Measurements from ENCODE around the gene ESRRB.

The ESRRB gene

GRCh38 chr14:76514213-76514998 lies 138.5 kb downstream of the ESRRB start:
- ATAC-seq, result peak; percentile 36; the same call in 1 of the 3 replicates
- TF ChIP-seq CREB5 (CRISPR knock-in tag; IDR thresholded peaks at IDR 0.05; ENCODE audit: low read depth), result no peak

DNA sequence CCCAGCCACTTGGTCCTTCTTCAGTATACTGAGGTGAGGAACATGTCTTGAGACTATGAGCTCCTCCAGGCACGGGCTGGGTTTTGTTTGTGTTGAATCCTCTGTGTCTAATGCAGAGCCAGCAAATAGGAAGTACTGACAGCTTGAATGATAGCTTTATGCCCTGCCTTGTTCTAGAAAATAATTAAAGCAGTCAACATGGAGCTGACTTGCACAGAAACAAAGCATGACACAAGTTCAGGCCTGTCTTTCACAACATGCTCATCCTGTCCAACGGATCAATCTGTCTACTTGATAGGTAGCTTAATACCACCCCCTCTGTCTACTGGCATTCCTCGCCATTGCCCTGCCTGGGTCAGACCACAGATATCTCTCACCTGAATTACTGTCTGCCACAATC lies 140.9 kb downstream of the ESRRB start:
- no peak for ATAC-seq
- no peak for TF ChIP-seq ZNF70 (CRISPR knock-in tag; IDR thresholded peaks at IDR 0.05)
- no peak for TF ChIP-seq TCF4 (CRISPR knock-in tag; IDR thresholded peaks at IDR 0.05; ENCODE audit: borderline replicate concordance)
- TF ChIP-seq, protein P1, sequence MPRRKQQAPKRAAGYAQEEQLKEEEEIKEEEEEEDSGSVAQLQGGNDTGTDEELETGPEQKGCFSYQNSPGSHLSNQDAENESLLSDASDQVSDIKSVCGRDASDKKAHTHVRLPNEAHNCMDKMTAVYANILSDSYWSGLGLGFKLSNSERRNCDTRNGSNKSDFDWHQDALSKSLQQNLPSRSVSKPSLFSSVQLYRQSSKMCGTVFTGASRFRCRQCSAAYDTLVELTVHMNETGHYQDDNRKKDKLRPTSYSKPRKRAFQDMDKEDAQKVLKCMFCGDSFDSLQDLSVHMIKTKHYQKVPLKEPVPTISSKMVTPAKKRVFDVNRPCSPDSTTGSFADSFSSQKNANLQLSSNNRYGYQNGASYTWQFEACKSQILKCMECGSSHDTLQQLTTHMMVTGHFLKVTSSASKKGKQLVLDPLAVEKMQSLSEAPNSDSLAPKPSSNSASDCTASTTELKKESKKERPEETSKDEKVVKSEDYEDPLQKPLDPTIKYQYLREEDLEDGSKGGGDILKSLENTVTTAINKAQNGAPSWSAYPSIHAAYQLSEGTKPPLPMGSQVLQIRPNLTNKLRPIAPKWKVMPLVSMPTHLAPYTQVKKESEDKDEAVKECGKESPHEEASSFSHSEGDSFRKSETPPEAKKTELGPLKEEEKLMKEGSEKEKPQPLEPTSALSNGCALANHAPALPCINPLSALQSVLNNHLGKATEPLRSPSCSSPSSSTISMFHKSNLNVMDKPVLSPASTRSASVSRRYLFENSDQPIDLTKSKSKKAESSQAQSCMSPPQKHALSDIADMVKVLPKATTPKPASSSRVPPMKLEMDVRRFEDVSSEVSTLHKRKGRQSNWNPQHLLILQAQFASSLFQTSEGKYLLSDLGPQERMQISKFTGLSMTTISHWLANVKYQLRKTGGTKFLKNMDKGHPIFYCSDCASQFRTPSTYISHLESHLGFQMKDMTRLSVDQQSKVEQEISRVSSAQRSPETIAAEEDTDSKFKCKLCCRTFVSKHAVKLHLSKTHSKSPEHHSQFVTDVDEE (CRISPR knock-in tag; IDR thresholded peaks at IDR 0.05), result no peak
- no peak for TF ChIP-seq ISL1 (CRISPR knock-in tag; IDR thresholded peaks at IDR 0.05)
- no peak for TF ChIP-seq PPARA (CRISPR knock-in tag; IDR thresholded peaks at IDR 0.05; ENCODE audit: borderline replicate concordance)
- no peak for TF ChIP-seq PATZ1 (CRISPR knock-in tag; IDR thresholded peaks at IDR 0.05; ENCODE audit: borderline replicate concordance)
- no peak for TF ChIP-seq TOX (CRISPR knock-in tag; IDR thresholded peaks at IDR 0.05; ENCODE audit: borderline replicate concordance)
- TF ChIP-seq ARNTL (CRISPR knock-in tag; IDR thresholded peaks at IDR 0.05; ENCODE audit: borderline replicate concordance, low read depth), result no peak
- TF ChIP-seq OSR1 (CRISPR knock-in tag; IDR thresholded peaks at IDR 0.05), result no peak
- no peak for TF ChIP-seq CREB5 (CRISPR knock-in tag; IDR thresholded peaks at IDR 0.05; ENCODE audit: low read depth)
- no peak for TF ChIP-seq BACH2 (CRISPR knock-in tag; IDR thresholded peaks at IDR 0.05; ENCODE audit: borderline replicate concordance)
- TF ChIP-seq CSDC2 (CRISPR knock-in tag; IDR thresholded peaks at IDR 0.05), result no peak
- TF ChIP-seq RARB (CRISPR knock-in tag; IDR thresholded peaks at IDR 0.05), result no peak
- no peak for TF ChIP-seq ZC3H10 (CRISPR knock-in tag; IDR thresholded peaks at IDR 0.05)
- no peak for TF ChIP-seq ZNF8 (CRISPR knock-in tag; IDR thresholded peaks at IDR 0.05)
- TF ChIP-seq POU6F1 (CRISPR knock-in tag; IDR thresholded peaks at IDR 0.05; ENCODE audit: borderline replicate concordance, low read depth), result no peak
- no peak for TF ChIP-seq GLIS3 (CRISPR knock-in tag; IDR thresholded peaks at IDR 0.05)
- TF ChIP-seq ZFP3 (CRISPR knock-in tag; IDR thresholded peaks at IDR 0.05), result no peak

- TF ChIP-seq ZNF8 (CRISPR knock-in tag; IDR thresholded peaks at IDR 0.05) (no peak), PATZ1 (CRISPR knock-in tag; IDR thresholded peaks at IDR 0.05; ENCODE audit: borderline replicate concordance) (no peak), CSDC2 (CRISPR knock-in tag; IDR thresholded peaks at IDR 0.05) (no peak), ZFP3 (CRISPR knock-in tag; IDR thresholded peaks at IDR 0.05) (no peak), OSR1 (CRISPR knock-in tag; IDR thresholded peaks at IDR 0.05) (no peak), ARNTL (CRISPR knock-in tag; IDR thresholded peaks at IDR 0.05; ENCODE audit: borderline replicate concordance, low read depth) (no peak), BACH2 (CRISPR knock-in tag; IDR thresholded peaks at IDR 0.05; ENCODE audit: borderline replicate concordance) (no peak)
- no peak for ATAC-seq
These were observed 142.4 kb downstream of the ESRRB start for GRCh38 chr14:76518366-76518765.
